Activated CD4-positive, alpha-beta T cell treated with anti-CD3 and anti-CD28 coated beads, Interleukin-2, amount 10 ng/mL, durations not matched to agents 24 days and 14 days (primary cell): ENCODE results near the gene MDN1. TPM values are rescaled to one million over a fixed set of nuclear protein-coding genes. Genes with fewer than 3 reads are reported as not detected.
"Not testable (repeated sequence)": the region's sequence is repeated elsewhere in the genome, so short reads cannot be mapped to it uniquely, and the experiment has no call there.

Experiments used
- DNase-seq: peaks from one replicate; pipeline ENCODE4 v3.0.0; 2022
- H3K27ac Mint-ChIP-seq: one replicate; pipeline ENCODE4 v1.8.0; 2022; ENCODE audit warnings: mild to moderate bottlenecking, mixed read lengths
- H3K27me3 Mint-ChIP-seq: one replicate; pipeline ENCODE4 v1.8.0; 2022; ENCODE audit warnings: mixed read lengths
- H3K36me3 Mint-ChIP-seq: one replicate; pipeline ENCODE4 v1.8.0; 2022; ENCODE audit warnings: low read depth, mild to moderate bottlenecking, mixed read lengths
- H3K4me1 Mint-ChIP-seq: one replicate; pipeline ENCODE4 v1.8.0; 2021; ENCODE audit warnings: mixed read lengths
- H3K4me3 Mint-ChIP-seq: one replicate; pipeline ENCODE4 v1.8.0; 2022; ENCODE audit warnings: mild to moderate bottlenecking, moderate library complexity, mixed read lengths
- H3K9me3 Mint-ChIP-seq: one replicate; pipeline ENCODE4 v1.8.0; 2021; ENCODE audit warnings: mixed read lengths
- intact Hi-C: fragments of 100-400 bp; cut with micrococcal nuclease; formaldehyde crosslinking; loops from one replicate; pipeline ENCODE4 v1.15.1; 2023
- total RNA-seq: library from RNA; stranded (reverse); gene quantifications from 2 replicates; pipeline ENCODE4 v1.2.3, GENCODE V29; 2022

The MDN1 gene
- 75.9 and 78.3 TPM in 2 replicates for total RNA-seq

- intact Hi-C loops = loop anchor here (1.0 to 10.0 kb wide), 5 partner anchors 10 to 767 kb away; partner anchors contain the start of genes ANKRD6, CASP8AP2 and MAP3K7
- peak within 1 kb of the TSS; percentile 98 for H3K27ac Mint-ChIP-seq
- peak within 1 kb of the TSS; percentile 96 for H3K4me3 Mint-ChIP-seq
- H3K27me3 Mint-ChIP-seq = no peaks in the 10 kb centered on the region
- DNase-seq = peak; percentile 97
- peaks cover 11% of the 10 kb centered on the region for H3K36me3 Mint-ChIP-seq
- H3K9me3 Mint-ChIP-seq = peaks cover 4% of the 10 kb centered on the region
- peaks cover 21% of the 10 kb centered on the region for H3K4me1 Mint-ChIP-seq
Measured at GRCh38 chr6:89819336-89820130, at the start of gene MDN1. Gene MDN1, minus strand, starts transcription at chr6:89819794. Its CDS starts 187 bp downstream, at chr6:89819607.

- H3K36me3 Mint-ChIP-seq = peaks cover 84% of the 10 kb centered on the region
- H3K27ac Mint-ChIP-seq = no peak overlapping the region
- H3K4me3 Mint-ChIP-seq = no peak overlapping the region
- DNase-seq = no peak
- no peaks in the 10 kb centered on the region for H3K27me3 Mint-ChIP-seq
- peaks cover 14% of the 10 kb centered on the region for H3K4me1 Mint-ChIP-seq
- H3K9me3 Mint-ChIP-seq = peaks cover 18% of the 10 kb centered on the region
- intact Hi-C loops = no loop called here
Measured at GRCh38 chr6:89866024-89866678, 46.6 kb upstream of the MDN1 start.

GRCh38 chr6:89862698-89863097, 43.1 kb upstream of the MDN1 start:
- H3K4me3 Mint-ChIP-seq = no peak overlapping the region
- peaks cover 13% of the 10 kb centered on the region for H3K9me3 Mint-ChIP-seq
- peaks cover 79% of the 10 kb centered on the region for H3K36me3 Mint-ChIP-seq
- no peaks in the 10 kb centered on the region for H3K27me3 Mint-ChIP-seq
- H3K4me1 Mint-ChIP-seq = peaks cover 17% of the 10 kb centered on the region
- H3K27ac Mint-ChIP-seq = peak overlapping the region; percentile 7
- DNase-seq = no peak
- intact Hi-C loops = no loop called here

GRCh38 chr6:89862273-89862672, 42.7 kb upstream of the MDN1 start:
- H3K27ac Mint-ChIP-seq = peak overlapping the region; percentile 39
- H3K4me1 Mint-ChIP-seq = peaks cover 17% of the 10 kb centered on the region
- no peaks in the 10 kb centered on the region for H3K27me3 Mint-ChIP-seq
- intact Hi-C loops = no loop called here
- DNase-seq = no peak
- peaks cover 75% of the 10 kb centered on the region for H3K36me3 Mint-ChIP-seq
- no peak overlapping the region for H3K4me3 Mint-ChIP-seq
- H3K9me3 Mint-ChIP-seq = peaks cover 13% of the 10 kb centered on the region

- Mint-ChIP-seq H3K9me3 (peaks cover 13% of the 10 kb centered on the region), H3K27me3 (no peaks in the 10 kb centered on the region), H3K27ac (peak overlapping the region; percentile 58), H3K36me3 (peaks cover 69% of the 10 kb centered on the region), H3K4me3 (peak overlapping the region; percentile 41), H3K4me1 (peaks cover 17% of the 10 kb centered on the region)
- intact Hi-C loops = no loop called here
- DNase-seq = peak; percentile 64
Measured at GRCh38 chr6:89859744-89860143, 40.1 kb upstream of the MDN1 start.

GRCh38 chr6:89858041-89858440, 38.4 kb upstream of the MDN1 start:
- H3K36me3 Mint-ChIP-seq = peaks cover 66% of the 10 kb centered on the region
- no peak for DNase-seq
- H3K9me3 Mint-ChIP-seq = peaks cover 13% of the 10 kb centered on the region
- no peak overlapping the region for H3K27ac Mint-ChIP-seq
- no peaks in the 10 kb centered on the region for H3K27me3 Mint-ChIP-seq
- H3K4me1 Mint-ChIP-seq = peaks cover 17% of the 10 kb centered on the region
- intact Hi-C loops = no loop called here
- H3K4me3 Mint-ChIP-seq = no peak overlapping the region

GRCh38 chr6:89853068-89853467, 33.5 kb upstream of the MDN1 start:
- H3K27me3 Mint-ChIP-seq = no peaks in the 10 kb centered on the region
- H3K27ac Mint-ChIP-seq = no peak overlapping the region
- no peak for DNase-seq
- H3K4me3 Mint-ChIP-seq = no peak overlapping the region
- peaks cover 58% of the 10 kb centered on the region for H3K36me3 Mint-ChIP-seq
- intact Hi-C loops = no loop called here
- no peaks in the 10 kb centered on the region for H3K9me3 Mint-ChIP-seq
- peaks cover 9% of the 10 kb centered on the region for H3K4me1 Mint-ChIP-seq

GRCh38 chr6:89847513-89847912, 27.9 kb upstream of the MDN1 start:
- peaks cover 15% of the 10 kb centered on the region for H3K4me1 Mint-ChIP-seq
- H3K36me3 Mint-ChIP-seq = peaks cover 33% of the 10 kb centered on the region
- intact Hi-C loops, DNase-seq, H3K4me3 Mint-ChIP-seq, H3K27me3 Mint-ChIP-seq, H3K9me3 Mint-ChIP-seq, H3K27ac Mint-ChIP-seq: not testable (repeated sequence)

- intact Hi-C loops = no loop called here
- H3K36me3 Mint-ChIP-seq = peaks cover 21% of the 10 kb centered on the region
- H3K9me3 Mint-ChIP-seq = no peaks in the 10 kb centered on the region
- no peak overlapping the region for H3K4me3 Mint-ChIP-seq
- no peak for DNase-seq
- peaks cover 17% of the 10 kb centered on the region for H3K4me1 Mint-ChIP-seq
- H3K27ac Mint-ChIP-seq = no peak overlapping the region
- no peaks in the 10 kb centered on the region for H3K27me3 Mint-ChIP-seq
Measured at GRCh38 chr6:89843070-89843469, 23.5 kb upstream of the MDN1 start.

- Mint-ChIP-seq H3K4me1 (peaks cover 17% of the 10 kb centered on the region), H3K9me3 (no peaks in the 10 kb centered on the region), H3K27me3 (no peaks in the 10 kb centered on the region), H3K4me3 (no peak overlapping the region), H3K36me3 (peaks cover 26% of the 10 kb centered on the region), H3K27ac (no peak overlapping the region)
- intact Hi-C loops = no loop called here
- DNase-seq = no peak
Measured at GRCh38 chr6:89842228-89842627, 22.6 kb upstream of the MDN1 start.

- intact Hi-C loops = no loop called here
- Mint-ChIP-seq H3K4me1 (peaks cover 27% of the 10 kb centered on the region), H3K36me3 (peaks cover 34% of the 10 kb centered on the region), H3K9me3 (no peaks in the 10 kb centered on the region), H3K27me3 (no peaks in the 10 kb centered on the region), H3K4me3 (no peak overlapping the region), H3K27ac (peak overlapping the region; percentile 44)
- no peak for DNase-seq
Measured at GRCh38 chr6:89840538-89840937, 20.9 kb upstream of the MDN1 start.

- Mint-ChIP-seq H3K27ac (peak overlapping the region; percentile 31), H3K36me3 (peaks cover 56% of the 10 kb centered on the region), H3K4me1 (peaks cover 38% of the 10 kb centered on the region), H3K27me3 (no peaks in the 10 kb centered on the region), H3K9me3 (no peaks in the 10 kb centered on the region), H3K4me3 (no peak overlapping the region)
- intact Hi-C loops = no loop called here
- no peak for DNase-seq
Measured at GRCh38 chr6:89836639-89837222, 17.1 kb upstream of the MDN1 start.

- Mint-ChIP-seq H3K4me1 (peaks cover 47% of the 10 kb centered on the region), H3K4me3 (peak overlapping the region; percentile 68), H3K27ac (peak overlapping the region; percentile 92), H3K36me3 (peaks cover 59% of the 10 kb centered on the region), H3K9me3 (no peaks in the 10 kb centered on the region), H3K27me3 (no peaks in the 10 kb centered on the region)
- peak; percentile 78 for DNase-seq
- intact Hi-C loops = loop anchor here (2.0 kb wide), 1 partner anchor 16 kb away; the partner anchor contains the start of gene MDN1
Measured at GRCh38 chr6:89834884-89835792, 15.5 kb upstream of the MDN1 start.
